GM12875 (cell line): Measurements from ENCODE around the gene GKN2.
"Not testable (repeated sequence)": the region's sequence is repeated elsewhere in the genome, so short reads cannot be mapped to it uniquely, and the experiment has no call there.

Source experiments
- H3K4me3 ChIP-seq: one replicate; pipeline ENCODE4 v1.5.1; 2011; ENCODE audit warnings: low read depth, low read length, control low read depth
- TF ChIP-seq, protein P1 (sequence below): IDR thresholded peaks from 2 replicates; pipeline ENCODE4 v1.5.1; 2011; ENCODE audit warnings: low read depth, mild to moderate bottlenecking, control low read depth, inconsistent platforms, low read length, moderate library complexity, borderline replicate concordance; ENCODE audit not compliant: insufficient read depth

The GKN2 gene

GRCh38 chr2:68964282-68964681 is 11.6 kb upstream of the GKN2 start:
- TF ChIP-seq, protein P1, sequence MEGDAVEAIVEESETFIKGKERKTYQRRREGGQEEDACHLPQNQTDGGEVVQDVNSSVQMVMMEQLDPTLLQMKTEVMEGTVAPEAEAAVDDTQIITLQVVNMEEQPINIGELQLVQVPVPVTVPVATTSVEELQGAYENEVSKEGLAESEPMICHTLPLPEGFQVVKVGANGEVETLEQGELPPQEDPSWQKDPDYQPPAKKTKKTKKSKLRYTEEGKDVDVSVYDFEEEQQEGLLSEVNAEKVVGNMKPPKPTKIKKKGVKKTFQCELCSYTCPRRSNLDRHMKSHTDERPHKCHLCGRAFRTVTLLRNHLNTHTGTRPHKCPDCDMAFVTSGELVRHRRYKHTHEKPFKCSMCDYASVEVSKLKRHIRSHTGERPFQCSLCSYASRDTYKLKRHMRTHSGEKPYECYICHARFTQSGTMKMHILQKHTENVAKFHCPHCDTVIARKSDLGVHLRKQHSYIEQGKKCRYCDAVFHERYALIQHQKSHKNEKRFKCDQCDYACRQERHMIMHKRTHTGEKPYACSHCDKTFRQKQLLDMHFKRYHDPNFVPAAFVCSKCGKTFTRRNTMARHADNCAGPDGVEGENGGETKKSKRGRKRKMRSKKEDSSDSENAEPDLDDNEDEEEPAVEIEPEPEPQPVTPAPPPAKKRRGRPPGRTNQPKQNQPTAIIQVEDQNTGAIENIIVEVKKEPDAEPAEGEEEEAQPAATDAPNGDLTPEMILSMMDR: no peak

GRCh38 chr2:68961380-68961779 is 8.7 kb upstream of the GKN2 start:
- no peak overlapping the region for H3K4me3 ChIP-seq
- TF ChIP-seq, protein P1: no peak

More at GRCh38 chr2:68964282-68964681, 11.6 kb upstream of the GKN2 start:
- no peak overlapping the region for H3K4me3 ChIP-seq

- H3K4me3 ChIP-seq: no peak overlapping the region
- TF ChIP-seq, protein P1: no peak
Measured at GRCh38 chr2:68959001-68959400, 6.3 kb upstream of the GKN2 start.

GRCh38 chr2:68955432-68955831 is 2.7 kb upstream of the GKN2 start:
- not testable (repeated sequence) for H3K4me3 ChIP-seq

DNA sequence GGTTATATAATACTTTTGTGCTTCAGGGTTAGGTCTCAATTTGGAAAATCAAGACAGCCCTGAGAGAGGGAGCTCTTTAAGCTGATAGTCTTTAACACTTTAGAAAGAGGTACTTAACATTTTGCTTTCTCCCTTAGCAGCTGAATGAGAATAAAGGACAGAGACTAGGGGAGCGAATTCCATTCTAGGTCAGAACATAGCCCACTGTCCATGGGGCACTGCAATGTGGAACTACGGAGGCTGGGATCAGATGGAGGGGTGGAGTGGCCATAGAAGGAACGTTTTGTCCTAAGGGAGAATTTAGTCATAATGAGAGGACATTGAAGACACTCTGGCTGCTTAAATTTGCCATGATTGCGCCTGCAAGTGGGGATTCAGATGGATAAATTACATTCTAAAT is 794 bp downstream of the GKN2 start:
- TF ChIP-seq, protein P1: no peak
- H3K4me3 ChIP-seq: no peak overlapping the region

GRCh38 chr2:68948710-68949109 is 4.0 kb downstream of the GKN2 start:
- TF ChIP-seq, protein P1: no peak
- no peak overlapping the region for H3K4me3 ChIP-seq

GRCh38 chr2:68946117-68946516 is 6.6 kb downstream of the GKN2 start:
- TF ChIP-seq, protein P1: no peak
- H3K4me3 ChIP-seq: no peak overlapping the region
